ENCODE measurements around the gene CEP135. TPM values are rescaled to one million over a fixed set of nuclear protein-coding genes. Genes with fewer than 3 reads are reported as not detected.

The CEP135 gene
- total and polyA plus RNA-seq, 2 donors (not counting 1 experiment from before 2014, with no cell fraction given) = 4.6 to 5.9 TPM

DNA sequence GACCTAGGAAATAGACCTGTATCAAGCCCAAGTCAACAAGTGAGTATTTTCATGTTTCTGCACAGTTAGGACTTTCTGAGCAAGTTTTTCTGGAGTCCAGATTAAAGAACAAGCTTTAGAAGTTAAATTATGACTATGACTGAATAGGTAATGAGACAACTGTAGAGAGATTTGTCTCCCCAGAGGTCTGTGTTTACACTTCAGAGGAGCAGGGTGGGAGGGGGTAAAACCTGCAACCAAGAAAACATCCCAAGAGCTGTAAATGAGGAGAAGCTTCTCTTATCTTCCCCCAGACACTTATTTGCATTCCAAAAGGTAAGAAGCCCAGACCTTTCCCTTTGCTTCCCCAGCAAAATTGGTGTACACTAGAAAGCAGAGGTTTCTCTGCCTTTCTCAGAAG lies 22.1 kb upstream of the CEP135 start:
- TF ChIP-seq EZH2 (IDR thresholded peaks at IDR 0.05; ENCODE audit: low read length, missing control alignments) = no peak
- no peak for TF ChIP-seq CTCF (conservative IDR thresholded peaks at IDR 0.05 in 1 of 2, IDR thresholded peaks at IDR 0.05 in 1 of 2; ENCODE audit: low read depth in 1 of 2, low read length in 2 of 2)
- Histone ChIP-seq H3K79me2 (ENCODE audit: control insufficient read depth, insufficient read depth, low read length) (no peaks in the 10 kb centered on the region), H2AFZ (ENCODE audit: low read length) (no peak overlapping the region), H3K9ac (ENCODE audit: insufficient read depth, low read length) (no peak overlapping the region), H3K9me3 (ENCODE audit: control insufficient read depth, insufficient read depth, low read depth, low read length) (no peaks in the 10 kb centered on the region), H3K4me1 (ENCODE audit: control insufficient read depth, extremely low read depth, insufficient read depth, low read length) (no peaks in the 10 kb centered on the region), H4K20me1 (ENCODE audit: control insufficient read depth, extremely low read depth, insufficient read depth, low read length) (no peaks in the 10 kb centered on the region), H3K4me3 (replicated peaks in 1 of 4; ENCODE audit: control extremely low read depth in 1 of 4, insufficient read depth in 1 of 4, low read depth in 3 of 4, low read length in 4 of 4) (no peak overlapping the region), H3K27me3 (ENCODE audit: control insufficient read depth, insufficient read depth, low read length) (no peaks in the 10 kb centered on the region), H3K27ac (ENCODE audit: insufficient read depth, low read length) (no peak overlapping the region), H3K36me3 (ENCODE audit: control insufficient read depth, insufficient read depth, low read length) (no peaks in the 10 kb centered on the region), H3K4me2 (ENCODE audit: extremely low read depth, insufficient read depth, low read length) (no peak overlapping the region)
- no peak for DNase-seq (ENCODE audit: low read depth in 2 of 2)

DNA sequence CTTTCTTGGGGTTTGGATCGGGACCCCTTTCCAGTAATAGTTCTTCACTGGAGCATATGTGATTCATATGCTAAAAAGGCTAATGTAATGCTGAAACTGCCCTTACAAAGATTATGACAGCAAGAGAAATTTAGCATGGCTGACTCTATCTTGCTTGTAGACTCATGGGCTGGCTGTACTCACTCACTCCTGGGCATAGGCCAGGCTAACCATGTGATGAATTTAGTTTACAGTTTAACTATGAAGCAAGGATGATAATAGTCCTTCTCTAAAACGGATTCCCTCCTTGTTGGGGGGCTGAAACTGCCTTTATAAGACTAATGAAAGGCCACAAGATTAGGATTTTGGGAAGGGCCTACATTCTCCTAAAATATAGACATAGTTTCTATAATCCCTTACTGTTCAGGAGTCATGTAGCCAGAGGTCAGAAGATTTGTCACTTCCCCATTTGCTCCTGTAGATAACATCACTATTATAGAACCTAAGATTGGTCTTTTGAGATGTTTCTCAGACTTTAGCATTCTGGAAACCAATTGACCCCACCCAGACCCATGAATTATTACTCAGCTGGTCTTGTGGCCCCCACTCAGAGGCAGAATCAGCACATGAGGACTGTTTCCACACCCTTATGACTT lies 20.8 kb upstream of the CEP135 start:
- Histone ChIP-seq H3K79me2 (ENCODE audit: control insufficient read depth, insufficient read depth, low read length) (no peaks in the 10 kb centered on the region), H3K9ac (ENCODE audit: insufficient read depth, low read length) (no peak overlapping the region), H3K27ac (ENCODE audit: insufficient read depth, low read length) (no peak overlapping the region), H3K4me2 (ENCODE audit: extremely low read depth, insufficient read depth, low read length) (no peak overlapping the region), H3K4me1 (ENCODE audit: control insufficient read depth, extremely low read depth, insufficient read depth, low read length) (no peaks in the 10 kb centered on the region), H3K9me3 (ENCODE audit: control insufficient read depth, insufficient read depth, low read depth, low read length) (no peaks in the 10 kb centered on the region), H4K20me1 (ENCODE audit: control insufficient read depth, extremely low read depth, insufficient read depth, low read length) (no peaks in the 10 kb centered on the region), H2AFZ (ENCODE audit: low read length) (peak overlapping the region; percentile 16), H3K4me3 (replicated peaks in 1 of 4; ENCODE audit: control extremely low read depth in 1 of 4, insufficient read depth in 1 of 4, low read depth in 3 of 4, low read length in 4 of 4) (no peak overlapping the region), H3K27me3 (ENCODE audit: control insufficient read depth, insufficient read depth, low read length) (no peaks in the 10 kb centered on the region), H3K36me3 (ENCODE audit: control insufficient read depth, insufficient read depth, low read length) (no peaks in the 10 kb centered on the region)
- peak in 1 of 2 donors; percentile 18 for DNase-seq (ENCODE audit: low read depth in 2 of 2)
- no peak for TF ChIP-seq CTCF (conservative IDR thresholded peaks at IDR 0.05 in 1 of 2, IDR thresholded peaks at IDR 0.05 in 1 of 2; ENCODE audit: low read depth in 1 of 2, low read length in 2 of 2)
- no peak for TF ChIP-seq EZH2 (IDR thresholded peaks at IDR 0.05; ENCODE audit: low read length, missing control alignments)

- TF ChIP-seq EZH2 (IDR thresholded peaks at IDR 0.05; ENCODE audit: low read length, missing control alignments) (no peak), CTCF (conservative IDR thresholded peaks at IDR 0.05 in 1 of 2, IDR thresholded peaks at IDR 0.05 in 1 of 2; ENCODE audit: low read depth in 1 of 2, low read length in 2 of 2) (no peak)
Measured at GRCh38 chr4:55928846-55929245, 19.9 kb upstream of the CEP135 start.

More at GRCh38 chr4:55928846-55929245, 19.9 kb upstream of the CEP135 start:
- H2AFZ ChIP-seq (ENCODE audit: low read length) = no peak overlapping the region
- H3K27me3 ChIP-seq (ENCODE audit: control insufficient read depth, insufficient read depth, low read length) = no peaks in the 10 kb centered on the region
- DNase-seq (ENCODE audit: low read depth in 2 of 2) = no peak
- H3K9me3 ChIP-seq (ENCODE audit: control insufficient read depth, insufficient read depth, low read depth, low read length) = no peaks in the 10 kb centered on the region
- H4K20me1 ChIP-seq (ENCODE audit: control insufficient read depth, extremely low read depth, insufficient read depth, low read length) = no peaks in the 10 kb centered on the region
- H3K79me2 ChIP-seq (ENCODE audit: control insufficient read depth, insufficient read depth, low read length) = no peaks in the 10 kb centered on the region
- H3K27ac ChIP-seq (ENCODE audit: insufficient read depth, low read length) = no peak overlapping the region
- no peak overlapping the region for H3K9ac ChIP-seq (ENCODE audit: insufficient read depth, low read length)
- H3K4me2 ChIP-seq (ENCODE audit: extremely low read depth, insufficient read depth, low read length) = no peak overlapping the region
- H3K36me3 ChIP-seq (ENCODE audit: control insufficient read depth, insufficient read depth, low read length) = no peaks in the 10 kb centered on the region
- no peaks in the 10 kb centered on the region for H3K4me1 ChIP-seq (ENCODE audit: control insufficient read depth, extremely low read depth, insufficient read depth, low read length)
- no peak overlapping the region for H3K4me3 ChIP-seq (replicated peaks in 1 of 4; ENCODE audit: control extremely low read depth in 1 of 4, insufficient read depth in 1 of 4, low read depth in 3 of 4, low read length in 4 of 4)

All from fibroblast of lung (primary cell).